Heart left ventricle (tissue), 16 donors: ENCODE data around the gene SQOR. TPM values are rescaled to one million over a fixed set of nuclear protein-coding genes. Genes with fewer than 3 reads are reported as not detected.

ENCODE experiments used
- ATAC-seq, 4 donors: fragments of 200-7000 bp; cut with Tn5 transposase; one replicate each; pipeline ENCODE4 v1.9.1; 2020 to 2022; ENCODE audit warnings: moderate library complexity in 4 of 4, mild to moderate bottlenecking in 3 of 4, moderate number of reproducible peaks in 1 of 4
- DNase-seq, 5 donors: peaks; one replicate each; pipeline ENCODE4 v3.0.0-alpha.2; 2020
- H3K27ac ChIP-seq, 12 donors: fragments of 200-600 bp; sonication (generic) in 4 of 12; one replicate each; pipeline versions ENCODE4 v1.5.0 to v1.8.0; 2016 to 2022; ENCODE audit warnings: mild to moderate bottlenecking in 2 of 12
- H3K27me3 ChIP-seq, 9 donors: fragments of 200-600 bp; sonication (generic) in 2 of 9; one replicate each; pipeline versions ENCODE4 v1.5.1 to v1.8.0; 2016 to 2022; ENCODE audit warnings: mild to moderate bottlenecking in 3 of 9
- H3K36me3 ChIP-seq, 9 donors: fragments of 200-600 bp; sonication (generic) in 2 of 9; one replicate each; pipeline versions ENCODE4 v1.5.0 to v1.8.0; 2018 to 2022; ENCODE audit warnings: mild to moderate bottlenecking in 2 of 9
- H3K4me1 ChIP-seq, 12 donors: fragments of 200-600 bp; sonication (generic) in 4 of 12; one replicate each; pipeline versions ENCODE4 v1.5.0 to v1.8.0; 2016 to 2022; ENCODE audit warnings: mild to moderate bottlenecking in 3 of 12
- H3K4me3 ChIP-seq, 12 donors: fragments of 200-600 bp; sonication (generic) in 4 of 12; one replicate each; pipeline versions ENCODE4 v1.5.0 to v1.8.0; 2017 to 2022; ENCODE audit warnings: mild to moderate bottlenecking in 9 of 12, moderate library complexity in 4 of 12
- H3K9me3 ChIP-seq, 12 donors: fragments of 200-600 bp; sonication (generic) in 4 of 12; one replicate each; pipeline versions ENCODE4 v1.5.0 to v1.8.0; 2016 to 2022; ENCODE audit warnings: mild to moderate bottlenecking in 1 of 12
- CTCF ChIP-seq, 12 donors: fragments of 200-600 bp; sonication (generic) in 4 of 12; IDR thresholded peaks; one replicate each; pipeline versions ENCODE4 v1.5.0 to v1.8.0; 2018 to 2022; ENCODE audit warnings: antibody characterized with exemption in 12 of 12, mild to moderate bottlenecking in 5 of 12
- POLR2A ChIP-seq, 2 donors: fragments of 450-650 bp; IDR thresholded peaks; one replicate each; pipeline ENCODE4 v1.6.1; 2017; ENCODE audit warnings: antibody characterized with exemption in 2 of 2, mild to moderate bottlenecking in 2 of 2, moderate library complexity in 2 of 2
- WGBS, 4 donors: extraction: QIAGEN DNeasy Blood & Tissue Kit in 2 of 4; methylation state at CpG; one replicate each; pipeline versions ENCODE4 v1.1.5 to v1.1.7; 2013 to 2018; 5-methylcytosine and 5-hydroxymethylcytosine counted together
- intact Hi-C, 10 donors: fragments of 100-400 bp; cut with DNase I; formaldehyde crosslinking; loops; one replicate each; pipeline versions ENCODE4 v1.11.1 to v1.14.2; 2022
- polyA plus RNA-seq, 2 donors: library from polyadenylated mRNA; stranded (reverse); fragments of 200-250 nt; gene quantifications; one replicate each; pipeline ENCODE4 v1.2.3, GENCODE V29; 2013
- total RNA-seq, 9 donors: library from RNA; depleted of rRNA in 2 of 9; stranded (reverse); fragments of >200 nt in 2 of 9; fragmentation: NEBNext Ultra II Directional in 3 of 9; extraction: Animal tissue kit (Norgen Biotek cat#: 25700) in 3 of 9; gene quantifications; one replicate each; pipeline versions ENCODE4 v1.1.0 to v1.2.4, GENCODE V29; 2016 to 2023
- donor health status: ischemic (EF 13 %, LVEDD 7.1; RV severe dilation, severe dysfunction).
- donor health status: healthy with polysubstance abuse.
- donor health status: DM: no; HTN: yes; CAD: no.
- donor health status: DM: no; HTN: no; CAD: no.
- donor health status: ischemic (EF 25% LVEDD 6.9; RV normal size, moderate dysfunction).
- donor health status: ischemic (EF 25% LVEDD 5.7; RV mildly dilated, moderate dysfunction).
- donor health status: healthy.
- donor health status: DM: yes; HTN: yes; CAD: no.
- donor health status: ischemic (EF 35%, LVEDD 5.7; RV mildly dilated, moderate dysfunction).
- donor health status: nonischemic (EF 11% LVEDD 7.7; RV severe dilation, severe dysfunction).
- donor health status: DM: yes; HTN: yes; CAD: no.
- donor health status: PGD.
- donor health status: ischemic (EF 29% LVEDD 5.4; RV normal size, mild dysfunction).
- donor health status: nonischemic (EF 23%, LVEDD 6.1; RV moderate dilation, normal function).

SQOR gene
- total and polyA plus RNA-seq, 11 donors, result 9.5 to 60.9 (median 17.5) TPM

GRCh38 chr15:45720183-45720582 is 85.4 kb downstream of the SQOR start:
- ATAC-seq (no peak), DNase-seq (no peak)
- Histone ChIP-seq H3K4me1 (peaks cover 0 to 3% (median 0%) of the 10 kb centered on the region in 12 donors), H3K27ac (no peak overlapping the region), H3K27me3 (peaks cover 0 to 7% (median 0%) of the 10 kb centered on the region in 9 donors), H3K9me3 (peaks cover 0 to 4% (median 0%) of the 10 kb centered on the region in 12 donors), H3K4me3 (no peak overlapping the region), H3K36me3 (no peaks in the 10 kb centered on the region)
- TF ChIP-seq POLR2A (IDR thresholded peaks at IDR 0.05), result no peak
- TF ChIP-seq CTCF (IDR thresholded peaks at IDR 0.05), result no peak
- intact Hi-C loops, result no loop called here

GRCh38 chr15:45728641-45729040 is 93.8 kb downstream of the SQOR start:
- no peak overlapping the region for H3K4me3 ChIP-seq
- 84 to 96% (median 91%) methylated on average over 3 of the region's 3 CpGs for WGBS, 4 donors
- TF ChIP-seq POLR2A (IDR thresholded peaks at IDR 0.05) (no peak), CTCF (IDR thresholded peaks at IDR 0.05) (no peak)
- DNase-seq (no peak), ATAC-seq (no peak)
- peaks cover 0 to 18% (median 12%) of the 10 kb centered on the region in 12 donors for H3K4me1 ChIP-seq
- H3K9me3 ChIP-seq, result no peaks in the 10 kb centered on the region
- H3K27me3 ChIP-seq, result no peaks in the 10 kb centered on the region
- intact Hi-C loops, result no loop called here
- no peak overlapping the region for H3K27ac ChIP-seq
- no peaks in the 10 kb centered on the region for H3K36me3 ChIP-seq

GRCh38 chr15:45729141-45729540 is 94.3 kb downstream of the SQOR start:
- no peaks in the 10 kb centered on the region for H3K27me3 ChIP-seq
- peaks cover 0 to 21% (median 14%) of the 10 kb centered on the region in 12 donors for H3K4me1 ChIP-seq

GRCh38 chr15:45731343-45731742 is 96.5 kb downstream of the SQOR start:
- intact Hi-C loops, result no loop called here
- H3K36me3 ChIP-seq, result no peaks in the 10 kb centered on the region
- TF ChIP-seq POLR2A (IDR thresholded peaks at IDR 0.05) (no peak), CTCF (IDR thresholded peaks at IDR 0.05) (no peak)
- no peak overlapping the region for H3K27ac ChIP-seq
- H3K9me3 ChIP-seq, result no peaks in the 10 kb centered on the region
- no peak overlapping the region for H3K4me3 ChIP-seq
- DNase-seq, result no peak
- H3K4me1 ChIP-seq, result peaks cover 0 to 21% (median 14%) of the 10 kb centered on the region in 12 donors
- 95 to 98% (median 96%) methylated on average over 1 of the region's 1 CpG for WGBS, 4 donors
- no peaks in the 10 kb centered on the region for H3K27me3 ChIP-seq
- no peak for ATAC-seq

More at GRCh38 chr15:45729141-45729540, 94.3 kb downstream of the SQOR start:
- H3K27ac ChIP-seq, result no peak overlapping the region
- TF ChIP-seq POLR2A (IDR thresholded peaks at IDR 0.05) (no peak), CTCF (IDR thresholded peaks at IDR 0.05) (no peak)
- whole genome bisulfite sequencing, 4 donors, result 72 to 80% (median 78%) methylated on average over 7 of the region's 7 CpGs
- intact Hi-C loops, result no loop called here
- no peak for DNase-seq
- ATAC-seq, result no peak
- H3K4me3 ChIP-seq, result no peak overlapping the region
- H3K36me3 ChIP-seq, result no peaks in the 10 kb centered on the region
- H3K9me3 ChIP-seq, result no peaks in the 10 kb centered on the region
